ENCODE measurements around the gene CNDP1.

Gene CNDP1

DNA sequence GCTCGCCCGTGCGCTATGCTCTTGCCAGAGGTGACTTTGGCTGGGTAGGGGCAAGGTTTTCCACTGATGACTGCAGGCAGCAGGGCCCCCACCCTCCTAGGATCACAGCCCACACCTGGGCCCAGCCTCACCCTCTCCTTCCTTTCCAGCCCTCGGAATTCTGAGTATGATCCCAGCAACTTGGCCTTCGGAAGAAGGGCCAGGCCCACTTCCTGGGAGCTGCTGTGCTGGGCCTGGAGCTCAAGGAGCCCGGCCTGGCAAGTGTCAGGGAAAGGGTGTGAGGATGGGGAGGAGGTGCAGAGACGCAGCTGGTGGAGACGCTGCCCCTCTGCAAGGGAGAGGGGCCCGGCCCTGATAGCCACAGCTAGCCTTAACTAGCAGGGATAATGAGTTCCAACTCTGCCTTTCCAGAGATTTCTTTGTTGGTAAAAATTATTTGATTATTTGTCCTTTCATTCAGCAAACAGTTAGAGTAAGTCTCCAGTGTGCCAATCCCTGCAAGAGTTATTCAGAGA, 1.7 kb upstream of the CNDP1 start:
- Histone ChIP-seq H3K36me3 (no peaks in the 10 kb centered on the region), H3K27me3 (no peaks in the 10 kb centered on the region), H3K4me2 (no peak overlapping the region), H3K9me3 (replicated peaks in 1 of 11) (peaks cover 0 to 15% (median 6%) of the 10 kb centered on the region in 11 experiments; a peak in 6 of 22 replicates), H4K20me1 (no peaks in the 10 kb centered on the region), H3K9ac (no peak overlapping the region), H3K27ac (no peak overlapping the region), H3K4me1 (no peaks in the 10 kb centered on the region), H3K4me3 (no peak overlapping the region)
- no peak for TF ChIP-seq Cebpa-rat (IDR thresholded peaks at IDR 0.05)

DNA sequence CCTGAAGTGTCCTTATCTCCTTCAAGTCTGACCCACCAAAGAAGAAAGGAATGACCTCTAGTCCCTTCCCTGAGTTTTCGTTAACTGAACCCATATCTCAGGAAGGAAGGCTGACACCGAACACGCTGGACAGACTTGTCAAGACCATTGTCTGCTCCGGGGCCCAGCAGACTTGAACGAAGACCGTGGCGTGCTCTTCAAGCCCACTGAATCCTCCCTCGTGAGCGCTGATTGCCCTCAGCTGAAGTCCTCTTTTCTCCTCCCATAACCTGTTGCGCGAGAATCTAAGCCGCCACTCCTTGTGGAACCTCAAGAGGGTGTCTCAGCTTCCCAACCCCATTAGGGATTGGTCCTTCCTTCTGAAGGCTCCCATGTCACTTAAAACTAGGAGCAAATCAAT, 634 bp upstream of the CNDP1 start:
- H3K4me3 ChIP-seq = no peak overlapping the region
- no peaks in the 10 kb centered on the region for H3K4me1 ChIP-seq
- H3K27ac ChIP-seq = no peak overlapping the region
- H4K20me1 ChIP-seq = no peaks in the 10 kb centered on the region
- TF ChIP-seq Cebpa-rat (IDR thresholded peaks at IDR 0.05) = no peak
- H3K9me3 ChIP-seq (replicated peaks in 1 of 11) = peaks cover 0 to 16% (median 6%) of the 10 kb centered on the region in 11 experiments; a peak in 6 of 22 replicates
- no peak overlapping the region for H3K9ac ChIP-seq
- no peaks in the 10 kb centered on the region for H3K36me3 ChIP-seq
- no peak overlapping the region for H3K4me2 ChIP-seq
- no peaks in the 10 kb centered on the region for H3K27me3 ChIP-seq

DNA sequence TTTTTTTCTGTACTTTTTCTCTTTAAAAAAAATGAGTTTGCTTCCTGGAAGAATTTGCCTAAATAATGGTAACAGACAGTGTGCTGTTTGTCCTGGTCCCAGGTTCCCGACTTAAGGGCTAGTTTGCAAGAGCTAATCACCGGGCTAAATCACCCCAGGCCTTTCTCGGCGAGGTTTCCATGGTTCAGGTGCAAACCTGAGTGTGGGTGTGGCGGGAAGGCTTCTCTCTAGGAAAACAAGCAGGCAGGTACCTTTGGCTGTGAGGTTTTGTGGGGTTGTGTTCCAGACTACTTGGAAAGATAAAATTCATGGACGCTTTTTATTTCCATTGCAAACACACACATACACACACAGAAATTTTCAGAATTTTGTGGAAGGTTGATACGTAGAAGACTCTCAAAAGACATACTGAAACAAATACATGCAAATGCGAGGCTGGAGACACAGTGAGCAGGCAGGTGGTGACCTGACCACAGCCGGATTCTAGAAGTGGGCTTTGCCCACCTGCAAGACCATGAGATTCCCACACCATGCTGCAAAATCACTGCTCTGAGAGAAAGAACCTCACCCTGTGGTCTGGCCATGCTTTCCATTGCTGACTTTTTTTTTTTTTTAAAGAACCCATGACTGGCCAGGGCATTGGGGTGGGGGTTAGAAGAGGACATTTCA, 815 bp downstream of the CNDP1 start:
- no peak overlapping the region for H3K27ac ChIP-seq
- H3K36me3 ChIP-seq = no peaks in the 10 kb centered on the region
- H3K4me1 ChIP-seq = no peaks in the 10 kb centered on the region
- no peaks in the 10 kb centered on the region for H3K27me3 ChIP-seq
- no peak for TF ChIP-seq Cebpa-rat (IDR thresholded peaks at IDR 0.05)
- no peak overlapping the region for H3K4me2 ChIP-seq
- H3K9ac ChIP-seq = no peak overlapping the region
- peaks cover 0 to 16% (median 6%) of the 10 kb centered on the region in 11 experiments; a peak in 6 of 22 replicates for H3K9me3 ChIP-seq (replicated peaks in 1 of 11)
- H4K20me1 ChIP-seq = no peaks in the 10 kb centered on the region
- H3K4me3 ChIP-seq = no peak overlapping the region

DNA sequence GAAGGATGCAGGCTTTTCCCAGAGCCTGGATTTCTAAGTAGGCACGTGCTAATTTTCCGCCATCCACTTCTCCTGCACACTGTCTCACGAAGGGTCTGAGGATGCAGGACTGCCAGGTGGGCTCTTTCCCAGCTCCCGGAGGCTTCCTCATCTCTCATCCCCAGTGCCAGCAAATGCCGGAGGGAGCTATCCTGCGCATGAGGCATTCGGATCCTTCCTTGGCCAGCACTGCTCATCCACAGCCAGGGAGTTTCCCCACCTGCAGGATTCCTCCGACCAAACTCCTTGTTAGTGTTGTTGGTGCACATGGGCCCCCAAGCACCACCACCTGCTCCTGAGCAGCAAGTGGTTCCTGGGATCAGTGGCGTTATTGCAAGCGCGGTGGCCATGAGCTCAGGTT, 5.0 kb downstream of the CNDP1 start:
- Histone ChIP-seq H3K4me2 (no peak overlapping the region), H3K9me3 (replicated peaks in 1 of 11) (peaks cover 0 to 16% (median 6%) of the 10 kb centered on the region in 11 experiments; a peak in 6 of 22 replicates), H3K36me3 (no peaks in the 10 kb centered on the region), H3K4me3 (no peak overlapping the region), H3K27me3 (no peaks in the 10 kb centered on the region), H3K9ac (no peak overlapping the region), H4K20me1 (no peaks in the 10 kb centered on the region), H3K4me1 (no peaks in the 10 kb centered on the region), H3K27ac (no peak overlapping the region)
- TF ChIP-seq Cebpa-rat (IDR thresholded peaks at IDR 0.05) = no peak

DNA sequence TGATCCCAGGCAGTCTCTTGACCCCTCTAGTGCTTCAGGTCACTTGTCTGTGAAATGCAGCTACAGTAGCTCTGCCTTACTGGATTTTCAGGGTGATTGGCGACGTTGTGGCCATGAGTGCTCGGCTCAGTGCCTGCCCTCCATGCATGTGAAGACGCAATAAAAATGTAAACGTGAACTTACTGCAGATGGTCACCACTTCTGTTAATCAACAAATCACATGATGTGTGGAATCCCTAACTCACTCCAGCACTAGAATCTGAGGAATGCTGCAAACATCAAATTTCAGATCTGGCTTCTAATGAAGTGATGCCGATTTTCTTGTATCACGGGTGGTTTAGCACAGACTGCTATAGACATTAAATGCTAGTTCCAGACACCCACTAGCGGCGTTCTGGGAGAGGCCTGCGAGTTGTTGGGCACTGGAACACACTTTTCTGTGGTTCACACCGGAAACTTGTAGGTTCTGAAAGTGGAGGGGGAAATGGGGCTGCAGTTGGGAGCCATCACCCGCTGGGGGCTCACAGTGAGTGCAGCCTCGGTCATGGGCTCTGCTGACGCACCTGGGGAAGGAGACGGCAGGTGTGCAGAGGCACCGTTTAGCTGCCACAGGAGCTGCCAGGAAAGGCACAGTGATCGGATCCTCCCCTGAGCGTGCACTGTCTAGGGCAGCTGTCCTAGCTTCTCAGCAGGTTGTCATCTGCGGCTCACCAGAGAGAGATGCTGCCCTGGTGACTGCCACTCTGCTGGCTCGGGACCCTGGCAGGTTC, 6.5 kb downstream of the CNDP1 start:
- no peak overlapping the region for H3K4me3 ChIP-seq
- H3K36me3 ChIP-seq = no peaks in the 10 kb centered on the region
- H3K4me1 ChIP-seq = no peaks in the 10 kb centered on the region
- H3K9ac ChIP-seq = no peak overlapping the region
- H4K20me1 ChIP-seq = no peaks in the 10 kb centered on the region
- H3K27me3 ChIP-seq = no peaks in the 10 kb centered on the region
- TF ChIP-seq Cebpa-rat (IDR thresholded peaks at IDR 0.05) = no peak
- H3K9me3 ChIP-seq (replicated peaks in 1 of 11) = peaks cover 0 to 16% (median 6%) of the 10 kb centered on the region in 11 experiments; a peak in 6 of 22 replicates
- H3K4me2 ChIP-seq = no peak overlapping the region
- H3K27ac ChIP-seq = no peak overlapping the region

DNA sequence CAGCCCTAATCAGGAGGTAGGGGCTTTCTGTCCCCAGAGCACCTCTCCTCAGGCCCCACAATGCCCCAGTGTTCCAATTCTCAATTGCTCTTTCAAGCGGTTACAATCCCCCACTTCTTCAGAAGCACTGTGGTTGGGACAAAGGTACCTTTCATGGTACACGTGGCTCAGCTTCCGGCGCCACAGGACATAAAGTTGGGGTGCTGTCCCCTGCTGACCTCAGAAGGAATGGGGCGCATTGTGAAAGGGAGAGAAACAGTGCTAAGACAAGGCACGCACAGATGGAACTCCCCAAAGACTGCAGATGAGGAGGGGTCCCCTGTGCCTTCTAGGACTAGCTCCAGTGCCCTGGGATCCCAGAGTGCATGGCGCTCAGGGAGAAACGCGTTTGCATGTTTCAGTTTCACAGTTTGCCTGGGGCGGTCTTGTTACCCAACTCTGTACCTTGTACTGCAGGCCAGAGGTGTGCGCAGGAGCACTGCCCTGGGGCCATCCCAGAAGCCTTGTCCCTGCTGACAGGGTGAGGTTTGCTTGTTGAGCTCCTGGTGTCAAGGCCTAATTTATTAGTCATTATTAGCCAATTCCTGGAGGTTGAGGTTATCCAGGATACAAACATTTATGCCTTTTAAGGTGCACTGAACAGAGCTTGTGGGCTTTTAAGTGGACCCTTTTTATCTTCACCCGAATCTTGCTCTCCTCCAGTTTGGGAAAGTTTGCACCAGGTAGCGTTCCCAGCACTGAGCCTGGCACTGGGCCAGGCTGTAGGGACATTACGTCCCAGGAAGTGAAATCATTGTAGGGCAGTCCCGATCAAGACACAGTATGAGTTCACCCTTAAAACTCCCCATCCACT, 7.6 kb downstream of the CNDP1 start:
- no peak overlapping the region for H3K4me2 ChIP-seq
- H4K20me1 ChIP-seq = no peaks in the 10 kb centered on the region
- no peak for TF ChIP-seq Cebpa-rat (IDR thresholded peaks at IDR 0.05)
- no peak overlapping the region for H3K9ac ChIP-seq
- peaks cover 0 to 4% (median 0%) of the 10 kb centered on the region in 10 experiments; a peak in 1 of 20 replicates for H3K4me1 ChIP-seq
- no peaks in the 10 kb centered on the region for H3K36me3 ChIP-seq
- H3K27ac ChIP-seq = no peak overlapping the region
- no peak overlapping the region for H3K4me3 ChIP-seq
- no peaks in the 10 kb centered on the region for H3K27me3 ChIP-seq
- peaks cover 0 to 9% (median under 1%) of the 10 kb centered on the region in 11 experiments; a peak in 5 of 22 replicates for H3K9me3 ChIP-seq (replicated peaks in 1 of 11)

DNA sequence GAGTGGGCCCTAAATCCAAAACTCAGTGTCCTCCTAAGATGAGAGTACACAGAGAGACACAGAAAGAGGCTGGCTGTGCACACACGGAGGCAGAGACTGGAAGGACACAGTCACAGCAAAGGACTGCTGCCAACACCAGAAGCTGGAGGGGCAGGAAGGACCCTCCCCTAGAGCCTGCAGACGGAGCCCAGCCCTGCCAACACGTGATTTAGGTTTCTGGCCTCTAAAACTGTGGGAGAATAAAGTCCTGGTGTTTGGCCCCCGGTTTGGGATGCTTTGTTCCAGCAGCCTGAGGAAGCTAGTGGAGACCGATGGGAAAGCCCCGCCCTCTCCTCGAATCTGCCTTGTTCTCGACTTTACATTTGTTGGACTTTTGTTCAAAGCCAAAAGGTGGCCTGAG, 10.6 kb downstream of the CNDP1 start:
- H3K4me1 ChIP-seq = peaks cover 0 to 9% (median 0%) of the 10 kb centered on the region in 10 experiments; a peak in 1 of 20 replicates
- H3K27me3 ChIP-seq = no peaks in the 10 kb centered on the region
- peaks cover 23 to 37% (median 30%) of the 10 kb centered on the region in 11 experiments for H3K9me3 ChIP-seq (replicated peaks in 1 of 11)
- H3K36me3 ChIP-seq = peaks cover 0 to 6% (median 0%) of the 10 kb centered on the region in 11 experiments; a peak in 2 of 22 replicates
- no peak overlapping the region for H3K27ac ChIP-seq
- no peak overlapping the region for H3K4me3 ChIP-seq
- H3K9ac ChIP-seq = no peak overlapping the region
- H4K20me1 ChIP-seq = no peaks in the 10 kb centered on the region
- no peak overlapping the region for H3K4me2 ChIP-seq
- TF ChIP-seq Cebpa-rat (IDR thresholded peaks at IDR 0.05) = no peak

DNA sequence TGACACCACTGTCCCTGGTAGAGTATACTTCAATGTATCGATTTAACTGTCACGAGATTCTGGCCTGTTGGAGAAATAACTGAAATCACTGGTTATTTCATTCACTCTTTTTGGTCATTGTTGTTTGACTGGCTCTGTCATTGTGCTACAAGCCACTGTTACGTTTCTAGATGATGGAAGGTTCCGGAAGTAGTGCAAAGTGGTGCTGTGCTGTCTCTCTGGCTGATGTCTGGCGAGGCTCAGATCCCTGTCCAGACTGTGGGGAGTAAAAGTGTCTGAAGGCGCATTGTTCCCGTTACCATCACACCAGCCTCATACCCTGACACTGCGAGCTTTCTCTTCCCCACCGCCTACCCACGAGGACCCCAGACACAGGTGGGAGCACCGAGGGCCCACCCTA, 11.7 kb downstream of the CNDP1 start:
- Histone ChIP-seq H3K27ac (no peak overlapping the region), H3K4me3 (no peak overlapping the region), H3K27me3 (no peaks in the 10 kb centered on the region), H3K9ac (no peak overlapping the region), H3K9me3 (replicated peaks in 1 of 11) (peaks cover 34 to 48% (median 41%) of the 10 kb centered on the region in 11 experiments), H3K4me2 (no peak overlapping the region), H3K4me1 (peaks cover 0 to 9% (median 0%) of the 10 kb centered on the region in 10 experiments; a peak in 1 of 20 replicates), H3K36me3 (peaks cover 0 to 8% (median 0%) of the 10 kb centered on the region in 11 experiments; a peak in 2 of 22 replicates), H4K20me1 (no peaks in the 10 kb centered on the region)
- TF ChIP-seq Cebpa-rat (IDR thresholded peaks at IDR 0.05) = no peak

Data from BLaER1 treated with 17β-estradiol and CSF1 and Interleukin-3, amounts not matched to agents 10 nM and 100 nM (cell line).